OCI-LY3 (cell line): ENCODE measurements around the gene TMEM39B.

Experiments
- EZH2phosphoT487 ChIP-seq: fragments of 200-600 bp; shearing (Covaris generic); IDR thresholded peaks from 2 replicates; pipeline ENCODE4 v1.6.1; 2018; ENCODE audit warnings: antibody characterized with exemption, mixed run types, low read depth
- TF ChIP-seq, protein P1 (sequence below): fragments of 200-600, 300-600 bp; sonication (generic); IDR thresholded peaks from 2 replicates; pipeline ENCODE4 v1.5.1; 2014; ENCODE audit warnings: antibody characterized with exemption, low read length, low read depth

DNA sequence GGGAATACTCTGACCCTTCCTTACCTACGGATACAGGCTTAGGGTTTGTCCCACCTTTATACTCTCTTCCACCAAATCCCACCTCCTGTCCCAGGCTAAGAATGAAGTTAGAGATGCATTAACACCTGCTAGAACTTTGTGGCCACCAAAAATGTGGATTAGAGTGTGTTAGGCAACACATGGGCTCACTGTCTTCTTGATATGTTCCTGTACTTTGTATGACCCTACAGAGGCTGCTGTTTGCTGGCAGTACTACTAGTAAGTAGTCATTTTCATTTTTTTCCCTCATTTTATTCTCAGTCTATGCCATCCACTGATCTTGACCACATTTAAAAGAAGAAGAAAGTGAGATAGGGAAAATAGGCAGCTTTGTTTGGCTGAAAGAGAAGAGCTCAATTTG is 21.0 kb upstream of the TMEM39B start:
- TF ChIP-seq, protein P1, sequence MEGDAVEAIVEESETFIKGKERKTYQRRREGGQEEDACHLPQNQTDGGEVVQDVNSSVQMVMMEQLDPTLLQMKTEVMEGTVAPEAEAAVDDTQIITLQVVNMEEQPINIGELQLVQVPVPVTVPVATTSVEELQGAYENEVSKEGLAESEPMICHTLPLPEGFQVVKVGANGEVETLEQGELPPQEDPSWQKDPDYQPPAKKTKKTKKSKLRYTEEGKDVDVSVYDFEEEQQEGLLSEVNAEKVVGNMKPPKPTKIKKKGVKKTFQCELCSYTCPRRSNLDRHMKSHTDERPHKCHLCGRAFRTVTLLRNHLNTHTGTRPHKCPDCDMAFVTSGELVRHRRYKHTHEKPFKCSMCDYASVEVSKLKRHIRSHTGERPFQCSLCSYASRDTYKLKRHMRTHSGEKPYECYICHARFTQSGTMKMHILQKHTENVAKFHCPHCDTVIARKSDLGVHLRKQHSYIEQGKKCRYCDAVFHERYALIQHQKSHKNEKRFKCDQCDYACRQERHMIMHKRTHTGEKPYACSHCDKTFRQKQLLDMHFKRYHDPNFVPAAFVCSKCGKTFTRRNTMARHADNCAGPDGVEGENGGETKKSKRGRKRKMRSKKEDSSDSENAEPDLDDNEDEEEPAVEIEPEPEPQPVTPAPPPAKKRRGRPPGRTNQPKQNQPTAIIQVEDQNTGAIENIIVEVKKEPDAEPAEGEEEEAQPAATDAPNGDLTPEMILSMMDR, result no peak
- TF ChIP-seq EZH2phosphoT487, result no peak
